AG04450 (cell line): ENCODE results near the gene TMEM120A. TPM values are rescaled to one million over a fixed set of nuclear protein-coding genes. Genes with fewer than 3 reads are reported as not detected.

Experiments
- CTCF ChIA-PET: fragments of 300-600, 350-600 bp; formaldehyde crosslinking; extraction: SDS; loops from one replicate; lab custom pipeline; 2022; ENCODE audit warnings: antibody characterized with exemption, inconsistent platforms; lab: Charles Lee
- POLR2A ChIA-PET: fragments of 350-600 bp; formaldehyde crosslinking; extraction: SDS; loops from one replicate; lab custom pipeline; 2021; ENCODE audit warnings: antibody characterized with exemption, inconsistent platforms; lab: Yijun Ruan, JAX
- DNase-seq: peaks from one replicate; pipeline ENCODE4 v3.0.0-alpha.2; 2011; ENCODE audit warnings: low read depth, low spot score
- H3K27ac ChIP-seq: one replicate; pipeline ENCODE4 v1.5.1; 2012; ENCODE audit warnings: low read depth, low read length, control low read depth
- H3K27me3 ChIP-seq: one replicate; pipeline ENCODE4 v1.6.0; 2012; ENCODE audit warnings: low read length; ENCODE audit not compliant: control insufficient read depth, insufficient read depth
- H3K4me3 ChIP-seq: 2 replicates; pipeline ENCODE4 v1.5.1; 2011; ENCODE audit warnings: mild to moderate bottlenecking, low read depth, low read length, control low read depth
- H3K9me3 ChIP-seq: 2 replicates; pipeline ENCODE4 v1.5.1; 2012; ENCODE audit warnings: low read length; ENCODE audit not compliant: control insufficient read depth, insufficient read depth
- CTCF ChIP-seq: IDR thresholded peaks from 2 replicates; pipeline ENCODE4 v1.5.1; 2011; ENCODE audit warnings: low read depth, low read length, control low read depth, inconsistent platforms
- polyA plus RNA-seq: library from polyadenylated mRNA; depleted of rRNA; stranded (reverse); fragments of >200 nt; gene quantifications from 2 replicates; pipeline ENCODE4 v1.2.3, GENCODE V29; 2011

TMEM120A gene
- polyA plus RNA-seq, 1 experiment, result 46.3 TPM

GRCh38 chr7:75991531-75992082 lies 2.8 kb downstream of the TMEM120A start:
- H3K27me3 ChIP-seq, result no peaks in the 10 kb centered on the region
- DNase-seq, result no peak
- ChIA-PET CTCF (no interaction called here), POLR2A (interaction anchor here (0.6 kb wide), 1 partner anchor 35 kb away, joined by 3 read pairs; no protein-coding TSS in a partner anchor)
- no peaks in the 10 kb centered on the region; the same call in 1 of the 2 replicates for H3K9me3 ChIP-seq
- TF ChIP-seq CTCF, result no peak
- H3K27ac ChIP-seq, result no peak overlapping the region
- no peak overlapping the region for H3K4me3 ChIP-seq

- POLR2A ChIA-PET, result interaction anchor here (0.6 kb wide), 1 partner anchor 301 kb away, joined by 3 read pairs; no protein-coding TSS in a partner anchor
- H3K27me3 ChIP-seq, result no peaks in the 10 kb centered on the region
- no peak for DNase-seq
- H3K27ac ChIP-seq, result no peak overlapping the region
- no peaks in the 10 kb centered on the region; the same call in 1 of the 2 replicates for H3K9me3 ChIP-seq
- CTCF ChIA-PET, result no interaction called here
- H3K4me3 ChIP-seq, result no peak overlapping the region
- TF ChIP-seq CTCF, result no peak
Measured at GRCh38 chr7:75989500-75990388, 4.7 kb downstream of the TMEM120A start.

- Histone ChIP-seq H3K4me3 (no peak overlapping the region), H3K27ac (no peak overlapping the region), H3K27me3 (no peaks in the 10 kb centered on the region), H3K9me3 (no peaks in the 10 kb centered on the region; the same call in 1 of the 2 replicates)
- no peak for DNase-seq
- ChIA-PET POLR2A (interaction anchor here (0.6 kb wide), 1 partner anchor 302 kb away, joined by 3 read pairs; no protein-coding TSS in a partner anchor), CTCF (no interaction called here)
- no peak for TF ChIP-seq CTCF
Measured at GRCh38 chr7:75988568-75989499, 5.6 kb downstream of the TMEM120A start.

GRCh38 chr7:75987805-75988567 lies 6.4 kb downstream of the TMEM120A start:
- CTCF ChIA-PET, result no interaction called here
- DNase-seq, result no peak
- no peak for TF ChIP-seq CTCF

More at GRCh38 chr7:75987805-75988567, 6.4 kb downstream of the TMEM120A start:
- Histone ChIP-seq H3K27me3 (no peaks in the 10 kb centered on the region), H3K27ac (no peak overlapping the region), H3K9me3 (no peaks in the 10 kb centered on the region; the same call in 1 of the 2 replicates), H3K4me3 (no peak overlapping the region)
- POLR2A ChIA-PET, result no interaction called here
